Suppressor macrophage treated with lipopolysaccharide for 4 hours (primary cell): Measurements from ENCODE around the gene LRRC3.
"Not testable (repeated sequence)": the region's sequence is repeated elsewhere in the genome, so short reads cannot be mapped to it uniquely, and the experiment has no call there.

Experiments used
- DNase-seq: peaks from one replicate; pipeline ENCODE4 v3.0.0-alpha.2; 2020

LRRC3 gene

GRCh38 chr21:44454747-44455523, at the start of gene LRRC3:
TSS of gene LRRC3 (plus strand) at chr21:44455510. CDS start at chr21:44456645, 1,135 bp downstream.
- peak; percentile 96 for DNase-seq

- DNase-seq = no peak
Observed at GRCh38 chr21:44405948-44406872, 49.1 kb upstream of the LRRC3 start.

- DNase-seq = no peak
Observed at GRCh38 chr21:44406953-44407352, 48.4 kb upstream of the LRRC3 start.

- peak; percentile 37 for DNase-seq
Observed at GRCh38 chr21:44407493-44407892, 47.8 kb upstream of the LRRC3 start.

- no peak for DNase-seq
Observed at GRCh38 chr21:44408226-44408625, 47.1 kb upstream of the LRRC3 start.

- no peak for DNase-seq
Observed at GRCh38 chr21:44413566-44414290, 41.6 kb upstream of the LRRC3 start.

- no peak for DNase-seq
Observed at GRCh38 chr21:44414291-44415072, 40.8 kb upstream of the LRRC3 start.

GRCh38 chr21:44415073-44416025, 40.0 kb upstream of the LRRC3 start:
- no peak for DNase-seq

- DNase-seq = no peak
Observed at GRCh38 chr21:44416193-44416592, 39.1 kb upstream of the LRRC3 start.

- not testable (repeated sequence) for DNase-seq
Observed at GRCh38 chr21:44417621-44418107, 37.6 kb upstream of the LRRC3 start.

GRCh38 chr21:44418108-44418875, 37.0 kb upstream of the LRRC3 start:
- no peak for DNase-seq

GRCh38 chr21:44418876-44419230, 36.5 kb upstream of the LRRC3 start:
- no peak for DNase-seq

- no peak for DNase-seq
Observed at GRCh38 chr21:44419679-44420078, 35.6 kb upstream of the LRRC3 start.

- no peak for DNase-seq
Observed at GRCh38 chr21:44420416-44421205, 34.7 kb upstream of the LRRC3 start.

GRCh38 chr21:44421901-44422840, 33.1 kb upstream of the LRRC3 start:
- no peak for DNase-seq

GRCh38 chr21:44423312-44423821, 31.9 kb upstream of the LRRC3 start:
- no peak for DNase-seq

GRCh38 chr21:44423941-44424607, 31.2 kb upstream of the LRRC3 start:
- no peak for DNase-seq
